Heart left ventricle (tissue), 16 donors: Measurements from ENCODE around the gene CA9. TPM values are rescaled to one million over a fixed set of nuclear protein-coding genes. Genes with fewer than 3 reads are reported as not detected.

Experiments used
- ATAC-seq, 4 donors: fragments of 200-7000 bp; cut with Tn5 transposase; one replicate each; pipeline ENCODE4 v1.9.1; 2020 to 2022; ENCODE audit warnings: moderate library complexity in 4 of 4, mild to moderate bottlenecking in 3 of 4, moderate number of reproducible peaks in 1 of 4
- DNase-seq, 5 donors: peaks; one replicate each; pipeline ENCODE4 v3.0.0-alpha.2; 2020
- H3K27ac ChIP-seq, 12 donors: fragments of 200-600 bp; sonication (generic) in 4 of 12; one replicate each; pipeline versions ENCODE4 v1.5.0 to v1.8.0; 2016 to 2022; ENCODE audit warnings: mild to moderate bottlenecking in 2 of 12
- H3K27me3 ChIP-seq, 9 donors: fragments of 200-600 bp; sonication (generic) in 2 of 9; one replicate each; pipeline versions ENCODE4 v1.5.1 to v1.8.0; 2016 to 2022; ENCODE audit warnings: mild to moderate bottlenecking in 3 of 9
- H3K36me3 ChIP-seq, 9 donors: fragments of 200-600 bp; sonication (generic) in 2 of 9; one replicate each; pipeline versions ENCODE4 v1.5.0 to v1.8.0; 2018 to 2022; ENCODE audit warnings: mild to moderate bottlenecking in 2 of 9
- H3K4me1 ChIP-seq, 12 donors: fragments of 200-600 bp; sonication (generic) in 4 of 12; one replicate each; pipeline versions ENCODE4 v1.5.0 to v1.8.0; 2016 to 2022; ENCODE audit warnings: mild to moderate bottlenecking in 3 of 12
- H3K4me3 ChIP-seq, 12 donors: fragments of 200-600 bp; sonication (generic) in 4 of 12; one replicate each; pipeline versions ENCODE4 v1.5.0 to v1.8.0; 2017 to 2022; ENCODE audit warnings: mild to moderate bottlenecking in 9 of 12, moderate library complexity in 4 of 12
- H3K9me3 ChIP-seq, 12 donors: fragments of 200-600 bp; sonication (generic) in 4 of 12; one replicate each; pipeline versions ENCODE4 v1.5.0 to v1.8.0; 2016 to 2022; ENCODE audit warnings: mild to moderate bottlenecking in 1 of 12
- POLR2A ChIP-seq, 2 donors: fragments of 450-650 bp; IDR thresholded peaks; one replicate each; pipeline ENCODE4 v1.6.1; 2017; ENCODE audit warnings: antibody characterized with exemption in 2 of 2, mild to moderate bottlenecking in 2 of 2, moderate library complexity in 2 of 2
- WGBS, 4 donors: extraction: QIAGEN DNeasy Blood & Tissue Kit in 2 of 4; methylation state at CpG; one replicate each; pipeline versions ENCODE4 v1.1.5 to v1.1.7; 2013 to 2018; 5-methylcytosine and 5-hydroxymethylcytosine counted together
- intact Hi-C, 10 donors: fragments of 100-400 bp; cut with DNase I; formaldehyde crosslinking; loops; one replicate each; pipeline versions ENCODE4 v1.11.1 to v1.14.2; 2022
- polyA plus RNA-seq, 2 donors: library from polyadenylated mRNA; stranded (reverse); fragments of 200-250 nt; gene quantifications; one replicate each; pipeline ENCODE4 v1.2.3, GENCODE V29; 2013
- total RNA-seq, 9 donors: library from RNA; depleted of rRNA in 2 of 9; stranded (reverse); fragments of >200 nt in 2 of 9; fragmentation: NEBNext Ultra II Directional in 3 of 9; extraction: Animal tissue kit (Norgen Biotek cat#: 25700) in 3 of 9; gene quantifications; one replicate each; pipeline versions ENCODE4 v1.1.0 to v1.2.4, GENCODE V29; 2016 to 2023
- TF ChIP-seq, protein P1 (sequence below), 12 donors: fragments of 200-600 bp; sonication (generic) in 4 of 12; IDR thresholded peaks; one replicate each; pipeline versions ENCODE4 v1.5.0 to v1.8.0; 2018 to 2022; ENCODE audit warnings: antibody characterized with exemption in 12 of 12, mild to moderate bottlenecking in 5 of 12
- donor health status: ischemic (EF 13 %, LVEDD 7.1; RV severe dilation, severe dysfunction).
- donor health status: healthy with polysubstance abuse.
- donor health status: DM: no; HTN: yes; CAD: no.
- donor health status: DM: no; HTN: no; CAD: no.
- donor health status: ischemic (EF 25% LVEDD 6.9; RV normal size, moderate dysfunction).
- donor health status: ischemic (EF 25% LVEDD 5.7; RV mildly dilated, moderate dysfunction).
- donor health status: healthy.
- donor health status: DM: yes; HTN: yes; CAD: no.
- donor health status: ischemic (EF 35%, LVEDD 5.7; RV mildly dilated, moderate dysfunction).
- donor health status: nonischemic (EF 11% LVEDD 7.7; RV severe dilation, severe dysfunction).
- donor health status: DM: yes; HTN: yes; CAD: no.
- donor health status: PGD.
- donor health status: ischemic (EF 29% LVEDD 5.4; RV normal size, mild dysfunction).
- donor health status: nonischemic (EF 23%, LVEDD 6.1; RV moderate dilation, normal function).

The CA9 gene
- total and polyA plus RNA-seq, 11 donors: 0.23 to 13.9 (median 0.54) TPM; not detected in 6

DNA sequence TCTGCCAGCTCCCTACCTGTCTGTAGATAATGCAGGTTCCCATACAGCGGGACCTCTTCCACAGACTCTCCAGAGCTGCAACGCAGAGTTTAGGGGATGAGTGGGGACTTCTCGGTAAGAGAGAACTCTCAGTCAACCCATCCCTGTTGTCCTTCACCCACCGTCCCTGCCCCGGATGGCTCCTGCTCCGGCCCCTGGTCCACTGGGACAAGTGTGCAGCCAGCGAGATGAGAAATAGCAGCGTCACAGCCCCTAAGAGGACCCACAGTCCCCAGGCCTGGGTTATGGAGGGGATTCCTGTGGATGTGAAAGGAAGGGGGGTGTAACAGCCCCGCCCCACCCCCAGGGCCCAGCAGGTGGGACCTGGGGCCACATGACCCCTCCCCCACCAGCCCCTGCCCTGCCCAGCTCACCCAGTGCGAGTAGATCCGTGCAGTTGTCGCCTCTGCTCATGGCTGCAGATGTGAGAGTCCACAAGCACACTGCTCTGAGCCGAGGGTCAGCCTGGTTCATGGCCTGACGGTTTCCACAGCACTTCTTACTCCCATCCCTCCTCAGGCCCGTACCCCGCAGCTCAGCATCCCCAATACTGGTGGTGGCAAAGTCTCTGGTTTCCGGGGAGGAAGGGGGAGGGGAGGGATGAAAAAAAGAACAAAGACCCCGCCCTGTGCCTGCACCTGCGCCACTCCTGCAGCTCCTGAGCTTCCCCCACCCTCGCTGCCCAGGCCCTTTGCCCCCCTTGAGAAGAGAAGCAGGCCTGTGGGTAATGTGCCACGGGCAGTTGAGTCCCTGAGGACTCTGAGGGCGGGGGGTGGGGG lies 23.2 kb upstream of the CA9 start, which contains the start of gene SIT1:
SIT1 (minus strand) TSS at position 591 of the 818 bp plus-strand sequence; CDS start at position 513, 78 bp downstream.
- Histone ChIP-seq H3K4me3 (peak within 1 kb of the TSS in 4 of 12 donors; percentile 20 to 54 (median 27)), H3K36me3 (no peaks in the 10 kb centered on the region), H3K27ac (peak within 1 kb of the TSS in 4 of 12 donors; percentile 17 to 86 (median 26)), H3K27me3 (no peaks in the 10 kb centered on the region), H3K9me3 (no peaks in the 10 kb centered on the region), H3K4me1 (peaks cover 0 to 54% (median 9%) of the 10 kb centered on the region in 12 donors)
- ATAC-seq: no peak
- DNase-seq: no peak
- 66 to 74% (median 71%) methylated on average over 17 to 22 of the region's 22 CpGs for WGBS, 4 donors
- TF ChIP-seq POLR2A (IDR thresholded peaks at IDR 0.05): no peak
- TF ChIP-seq, protein P1, sequence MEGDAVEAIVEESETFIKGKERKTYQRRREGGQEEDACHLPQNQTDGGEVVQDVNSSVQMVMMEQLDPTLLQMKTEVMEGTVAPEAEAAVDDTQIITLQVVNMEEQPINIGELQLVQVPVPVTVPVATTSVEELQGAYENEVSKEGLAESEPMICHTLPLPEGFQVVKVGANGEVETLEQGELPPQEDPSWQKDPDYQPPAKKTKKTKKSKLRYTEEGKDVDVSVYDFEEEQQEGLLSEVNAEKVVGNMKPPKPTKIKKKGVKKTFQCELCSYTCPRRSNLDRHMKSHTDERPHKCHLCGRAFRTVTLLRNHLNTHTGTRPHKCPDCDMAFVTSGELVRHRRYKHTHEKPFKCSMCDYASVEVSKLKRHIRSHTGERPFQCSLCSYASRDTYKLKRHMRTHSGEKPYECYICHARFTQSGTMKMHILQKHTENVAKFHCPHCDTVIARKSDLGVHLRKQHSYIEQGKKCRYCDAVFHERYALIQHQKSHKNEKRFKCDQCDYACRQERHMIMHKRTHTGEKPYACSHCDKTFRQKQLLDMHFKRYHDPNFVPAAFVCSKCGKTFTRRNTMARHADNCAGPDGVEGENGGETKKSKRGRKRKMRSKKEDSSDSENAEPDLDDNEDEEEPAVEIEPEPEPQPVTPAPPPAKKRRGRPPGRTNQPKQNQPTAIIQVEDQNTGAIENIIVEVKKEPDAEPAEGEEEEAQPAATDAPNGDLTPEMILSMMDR (IDR thresholded peaks at IDR 0.05): no peak
- intact Hi-C loops: loop anchor here in 5 of 10 donors (10.0 kb wide), 4 partner anchors 46 to 234 kb away; partner anchors contain the start of genes TESK1 (in 2 of the 5), FAM221B (in 1 of the 5), HINT2 (in 1 of the 5) and SPAG8 (in 1 of the 5)

DNA sequence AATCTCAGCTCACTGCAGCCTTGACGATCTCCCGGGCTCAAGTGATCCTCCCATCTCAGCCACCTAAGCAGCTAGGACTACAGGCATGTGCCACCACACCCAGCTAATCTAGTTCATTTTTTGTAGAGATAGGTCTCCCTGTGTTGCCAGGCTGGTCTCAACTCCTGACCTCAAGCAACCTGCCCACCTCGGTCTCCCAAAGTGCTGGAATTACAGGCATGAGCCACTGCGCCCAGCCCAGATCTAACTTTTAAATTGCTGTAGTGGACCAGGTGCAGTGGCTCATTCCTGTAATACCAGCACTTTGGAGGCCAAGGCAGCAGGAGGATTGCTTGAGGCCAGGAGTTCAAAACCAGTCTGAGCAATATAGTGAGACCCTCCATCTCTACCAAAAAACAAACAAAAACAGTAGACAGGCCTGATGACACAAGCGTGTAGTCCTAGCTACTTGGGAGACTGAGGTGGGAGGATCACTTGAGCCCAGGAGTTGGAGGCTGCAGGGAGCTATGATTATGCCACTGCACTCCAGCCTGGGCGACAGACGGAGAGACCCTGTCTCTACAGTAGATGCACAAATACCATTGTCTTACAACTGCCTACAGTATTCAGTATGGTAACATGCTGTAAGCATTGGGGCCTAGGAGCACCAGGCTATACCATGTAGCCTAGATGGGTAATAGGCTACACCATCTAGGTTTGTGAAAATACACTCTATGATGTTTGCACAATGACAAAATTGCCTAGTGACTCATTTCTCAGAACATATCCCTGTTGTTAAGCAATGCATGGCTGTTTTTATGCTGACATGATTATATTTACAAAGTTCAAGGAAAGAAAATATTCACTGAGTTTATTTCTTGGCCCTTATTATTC lies 21.5 kb upstream of the CA9 start:
- no peaks in the 10 kb centered on the region for H3K9me3 ChIP-seq
- H3K27me3 ChIP-seq: no peaks in the 10 kb centered on the region
- no peak for ATAC-seq
- intact Hi-C loops: loop anchor here in 5 of 10 donors (10.0 kb wide), 4 partner anchors 47 to 233 kb away; partner anchors contain the start of genes TESK1 (in 2 of the 5), FAM221B (in 1 of the 5), HINT2 (in 1 of the 5) and SPAG8 (in 1 of the 5)
- no peak overlapping the region for H3K4me3 ChIP-seq
- no peaks in the 10 kb centered on the region for H3K36me3 ChIP-seq
- 77 to 86% (median 84%) methylated on average over 7 of the region's 7 CpGs for WGBS, 4 donors
- DNase-seq: no peak
- no peak for TF ChIP-seq POLR2A (IDR thresholded peaks at IDR 0.05)
- TF ChIP-seq, protein P1 (IDR thresholded peaks at IDR 0.05): no peak
- H3K27ac ChIP-seq: peak overlapping the region in 1 of 12 donors; percentile 73
- peaks cover 0 to 50% (median 6%) of the 10 kb centered on the region in 12 donors for H3K4me1 ChIP-seq

DNA sequence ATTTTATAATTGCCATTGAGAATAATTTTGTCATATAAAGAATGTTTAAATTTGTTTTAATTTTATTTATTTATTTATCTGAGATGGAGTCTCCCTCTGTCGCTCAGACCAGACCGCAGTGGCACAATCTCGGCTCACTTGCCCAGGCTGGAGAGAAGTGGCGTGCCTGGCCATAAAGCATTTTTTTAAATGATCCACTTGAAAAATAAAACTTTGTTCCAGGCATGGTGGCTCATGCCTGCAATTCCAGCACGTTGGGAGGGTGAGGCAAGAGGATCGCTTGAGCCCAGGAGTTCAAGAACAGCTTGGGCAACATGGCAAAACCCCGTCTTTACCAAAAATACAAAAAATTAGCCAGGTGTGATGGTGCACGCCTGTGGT lies 20.9 kb upstream of the CA9 start:
- Histone ChIP-seq H3K4me1 (peaks cover 0 to 50% (median 3%) of the 10 kb centered on the region in 12 donors), H3K27ac (peak overlapping the region in 1 of 12 donors; percentile 73), H3K4me3 (no peak overlapping the region), H3K9me3 (no peaks in the 10 kb centered on the region), H3K27me3 (no peaks in the 10 kb centered on the region), H3K36me3 (no peaks in the 10 kb centered on the region)
- DNase-seq (no peak), ATAC-seq (no peak)
- TF ChIP-seq, protein P1 (IDR thresholded peaks at IDR 0.05): no peak
- TF ChIP-seq POLR2A (IDR thresholded peaks at IDR 0.05): no peak
- intact Hi-C loops: loop anchor here in 5 of 10 donors (10.0 kb wide), 4 partner anchors 48 to 232 kb away; partner anchors contain the start of genes TESK1 (in 2 of the 5), FAM221B (in 1 of the 5), HINT2 (in 1 of the 5) and SPAG8 (in 1 of the 5)
- 91 to 93% (median 93%) methylated on average over 8 of the region's 8 CpGs for WGBS, 4 donors
